ENCODE data around the gene LRRC51. TPM values are rescaled to one million over a fixed set of nuclear protein-coding genes. Genes with fewer than 3 reads are reported as not detected.

Gene LRRC51
- total RNA-seq, 1 donor: 5.1 TPM

GRCh38 chr11:72102946-72103753 lies 22.5 kb downstream of the LRRC51 start, which contains the start of gene LAMTOR1:
Gene LAMTOR1, minus strand, starts transcription at chr11:72103297. Its CDS starts 73 bp downstream, at chr11:72103224.
- peaks cover 29% of the 10 kb centered on the region for H3K36me3 ChIP-seq (ENCODE audit: insufficient read depth, low read length)
- peak within 1 kb of the TSS; percentile 95 for H3K27ac ChIP-seq (ENCODE audit: low read depth, low read length)
- H3K79me2 ChIP-seq (ENCODE audit: insufficient read depth, low read length): peaks cover 49% of the 10 kb centered on the region
- peak within 1 kb of the TSS; percentile 85 for H2AFZ ChIP-seq (ENCODE audit: low read length)
- peak; percentile 99 for DNase-seq (ENCODE audit: insufficient read length, low spot score, missing footprints)
- peaks cover 32% of the 10 kb centered on the region for H3K4me1 ChIP-seq (ENCODE audit: insufficient read depth, low read length)
- H3K4me3 ChIP-seq (ENCODE audit: insufficient read depth, low read length): peak within 1 kb of the TSS; percentile 96
- H3K4me2 ChIP-seq (ENCODE audit: insufficient read depth, low read length): peak within 1 kb of the TSS; percentile 99
- no peaks in the 10 kb centered on the region for H3K9me3 ChIP-seq (ENCODE audit: low read depth, low read length)
- H4K20me1 ChIP-seq (ENCODE audit: insufficient read depth, low read length): peaks cover 19% of the 10 kb centered on the region
- peak; percentile 49 for TF ChIP-seq CTCF (IDR thresholded peaks at IDR 0.05; ENCODE audit: extremely low read depth, low read depth, low read length)
- H3K27me3 ChIP-seq (ENCODE audit: insufficient read depth, low read length): no peaks in the 10 kb centered on the region

- no peak for TF ChIP-seq CTCF (IDR thresholded peaks at IDR 0.05; ENCODE audit: extremely low read depth, low read depth, low read length)
- DNase-seq (ENCODE audit: insufficient read length, low spot score, missing footprints): no peak
- peaks cover 32% of the 10 kb centered on the region for H3K4me1 ChIP-seq (ENCODE audit: insufficient read depth, low read length)
Observed at GRCh38 chr11:72103754-72104167, 23.1 kb downstream of the LRRC51 start.

GRCh38 chr11:72105888-72106287 lies 25.2 kb downstream of the LRRC51 start, which contains the start of gene TOMT:
Gene TOMT, plus strand, starts transcription at chr11:72105924. Its CDS starts 28 bp downstream, at chr11:72105952.
- no peak for TF ChIP-seq CTCF (IDR thresholded peaks at IDR 0.05; ENCODE audit: extremely low read depth, low read depth, low read length)
- Histone ChIP-seq H3K4me3 (ENCODE audit: insufficient read depth, low read length) (no peak within 1 kb of the TSS), H3K79me2 (ENCODE audit: insufficient read depth, low read length) (peaks cover 22% of the 10 kb centered on the region), H3K9me3 (ENCODE audit: low read depth, low read length) (no peaks in the 10 kb centered on the region), H3K27me3 (ENCODE audit: insufficient read depth, low read length) (no peaks in the 10 kb centered on the region), H3K4me2 (ENCODE audit: insufficient read depth, low read length) (no peak within 1 kb of the TSS), H3K36me3 (ENCODE audit: insufficient read depth, low read length) (peaks cover 1% of the 10 kb centered on the region), H2AFZ (ENCODE audit: low read length) (no peak within 1 kb of the TSS), H3K27ac (ENCODE audit: low read depth, low read length) (no peak within 1 kb of the TSS), H3K4me1 (ENCODE audit: insufficient read depth, low read length) (peaks cover 23% of the 10 kb centered on the region), H4K20me1 (ENCODE audit: insufficient read depth, low read length) (peaks cover 3% of the 10 kb centered on the region)
- no peak for DNase-seq (ENCODE audit: insufficient read length, low spot score, missing footprints)

More at GRCh38 chr11:72103754-72104167, 23.1 kb downstream of the LRRC51 start:
- Histone ChIP-seq H4K20me1 (ENCODE audit: insufficient read depth, low read length) (peaks cover 14% of the 10 kb centered on the region), H2AFZ (ENCODE audit: low read length) (peak overlapping the region; percentile 71), H3K27ac (ENCODE audit: low read depth, low read length) (peak overlapping the region; percentile 58), H3K27me3 (ENCODE audit: insufficient read depth, low read length) (no peaks in the 10 kb centered on the region), H3K36me3 (ENCODE audit: insufficient read depth, low read length) (peaks cover 23% of the 10 kb centered on the region), H3K79me2 (ENCODE audit: insufficient read depth, low read length) (peaks cover 43% of the 10 kb centered on the region), H3K4me3 (ENCODE audit: insufficient read depth, low read length) (peak overlapping the region; percentile 53), H3K9me3 (ENCODE audit: low read depth, low read length) (no peaks in the 10 kb centered on the region), H3K4me2 (ENCODE audit: insufficient read depth, low read length) (peak overlapping the region; percentile 74)

Measured in osteoblast (primary cell).